Activated naive CD4-positive, alpha-beta T cell treated with anti-CD3 and anti-CD28 coated beads, Interleukin-2, amount 50 U/mL, for 72 hours (primary cell): ENCODE data around the gene CD300LF. TPM values are rescaled to one million over a fixed set of nuclear protein-coding genes. Genes with fewer than 3 reads are reported as not detected.

Experiments used
- ATAC-seq, 2 donors: fragments of 150-1000 bp; cut with Tn5 transposase; 2 replicates each; pipeline ENCODE4 v1.10.0; 2021; ENCODE audit warnings: mild to moderate bottlenecking in 2 of 2, moderate library complexity in 2 of 2
- DNase-seq, 2 donors: peaks; one replicate each; pipeline ENCODE4 v3.0.0; 2021 to 2022; ENCODE audit warnings: low spot score in 2 of 2
- H3K27ac Mint-ChIP-seq, 2 donors: one replicate each; pipeline ENCODE4 v1.8.0; 2022; ENCODE audit warnings: mild to moderate bottlenecking in 2 of 2, mixed read lengths in 2 of 2
- H3K36me3 Mint-ChIP-seq, 2 donors: one replicate each; pipeline ENCODE4 v1.8.0; 2022; ENCODE audit warnings: mixed read lengths in 2 of 2
- H3K9me3 Mint-ChIP-seq, 2 donors: one replicate each; pipeline ENCODE4 v1.8.0; 2022; ENCODE audit warnings: mixed read lengths in 2 of 2
- total RNA-seq, 2 donors: library from RNA; stranded (reverse); gene quantifications; one replicate each; pipeline ENCODE4 v1.2.3, GENCODE V29; 2022

CD300LF gene
- not detected for total RNA-seq

- no peaks in the 10 kb centered on the region for H3K36me3 Mint-ChIP-seq
- H3K27ac Mint-ChIP-seq, result peak within 1 kb of the TSS in 1 of 2 donors; percentile 48
- no peak for ATAC-seq
- DNase-seq, result no peak
- no peaks in the 10 kb centered on the region for H3K9me3 Mint-ChIP-seq
Measured at GRCh38 chr17:74712756-74713155, at the start of gene CD300LF. Gene CD300LF (minus strand): TSS chr17:74712923. CDS start chr17:74712866, 57 bp downstream.

GRCh38 chr17:74761931-74762330 lies 49.2 kb upstream of the CD300LF start:
- ATAC-seq (no peak), DNase-seq (no peak)
- Mint-ChIP-seq H3K36me3 (no peaks in the 10 kb centered on the region), H3K9me3 (no peaks in the 10 kb centered on the region), H3K27ac (no peak overlapping the region)

- Mint-ChIP-seq H3K27ac (peak overlapping the region; percentile 60 to 69), H3K36me3 (no peaks in the 10 kb centered on the region), H3K9me3 (no peaks in the 10 kb centered on the region)
- ATAC-seq (no peak), DNase-seq (no peak)
Measured at GRCh38 chr17:74761419-74761818, 48.7 kb upstream of the CD300LF start.

GRCh38 chr17:74760404-74761105 lies 47.8 kb upstream of the CD300LF start:
- no peaks in the 10 kb centered on the region for H3K36me3 Mint-ChIP-seq
- ATAC-seq, result no peak
- no peak for DNase-seq
- peak overlapping the region; percentile 22 to 60 for H3K27ac Mint-ChIP-seq
- H3K9me3 Mint-ChIP-seq, result no peaks in the 10 kb centered on the region

GRCh38 chr17:74759941-74760340 lies 47.2 kb upstream of the CD300LF start:
- peak overlapping the region; percentile 85 to 91 for H3K27ac Mint-ChIP-seq
- H3K9me3 Mint-ChIP-seq, result no peaks in the 10 kb centered on the region
- no peaks in the 10 kb centered on the region for H3K36me3 Mint-ChIP-seq
- no peak for ATAC-seq
- no peak for DNase-seq

- ATAC-seq (peak; percentile 82 to 83), DNase-seq (peak in 1 of 2 donors; percentile 64)
- Mint-ChIP-seq H3K9me3 (no peaks in the 10 kb centered on the region), H3K36me3 (no peaks in the 10 kb centered on the region), H3K27ac (peak overlapping the region; percentile 85 to 91)
Measured at GRCh38 chr17:74759243-74759801, 46.6 kb upstream of the CD300LF start.

- H3K9me3 Mint-ChIP-seq, result no peaks in the 10 kb centered on the region
- no peak for DNase-seq
- no peaks in the 10 kb centered on the region for H3K36me3 Mint-ChIP-seq
Measured at GRCh38 chr17:74758848-74759168, 46.1 kb upstream of the CD300LF start.

GRCh38 chr17:74757931-74758847 lies 45.5 kb upstream of the CD300LF start:
- H3K27ac Mint-ChIP-seq, result peak overlapping the region; percentile 69 to 85

More at GRCh38 chr17:74758848-74759168, 46.1 kb upstream of the CD300LF start:
- peak overlapping the region; percentile 69 to 85 for H3K27ac Mint-ChIP-seq
- ATAC-seq, result peak; percentile 49 to 64

GRCh38 chr17:74757502-74757901 lies 44.8 kb upstream of the CD300LF start:
- peak overlapping the region; percentile 19 to 85 for H3K27ac Mint-ChIP-seq
- ATAC-seq, result no peak
- peaks cover 7% of the 10 kb centered on the region in 2 donors for H3K36me3 Mint-ChIP-seq
- H3K9me3 Mint-ChIP-seq, result no peaks in the 10 kb centered on the region
- DNase-seq, result no peak

More at GRCh38 chr17:74757931-74758847, 45.5 kb upstream of the CD300LF start:
- no peak for DNase-seq
- ATAC-seq, result no peak
- H3K9me3 Mint-ChIP-seq, result no peaks in the 10 kb centered on the region
- H3K36me3 Mint-ChIP-seq, result peaks cover under 1% of the 10 kb centered on the region in 2 donors

GRCh38 chr17:74756891-74757290 lies 44.2 kb upstream of the CD300LF start:
- H3K36me3 Mint-ChIP-seq, result peaks cover 9 to 10% of the 10 kb centered on the region in 2 donors
- DNase-seq, result no peak
- H3K9me3 Mint-ChIP-seq, result no peaks in the 10 kb centered on the region
- peak overlapping the region; percentile 65 to 85 for H3K27ac Mint-ChIP-seq
- no peak for ATAC-seq

- peak overlapping the region in 1 of 2 donors; percentile 14 for H3K27ac Mint-ChIP-seq
- DNase-seq (no peak), ATAC-seq (no peak)
- no peaks in the 10 kb centered on the region for H3K9me3 Mint-ChIP-seq
- peaks cover 17 to 19% of the 10 kb centered on the region in 2 donors for H3K36me3 Mint-ChIP-seq
Measured at GRCh38 chr17:74755533-74755932, 42.8 kb upstream of the CD300LF start.

GRCh38 chr17:74754832-74755231 lies 42.1 kb upstream of the CD300LF start:
- no peak for DNase-seq
- no peaks in the 10 kb centered on the region for H3K9me3 Mint-ChIP-seq
- peaks cover 23 to 26% of the 10 kb centered on the region in 2 donors for H3K36me3 Mint-ChIP-seq
- no peak for ATAC-seq
- H3K27ac Mint-ChIP-seq, result no peak overlapping the region

- Mint-ChIP-seq H3K27ac (peak overlapping the region; percentile 83 to 89), H3K9me3 (no peaks in the 10 kb centered on the region), H3K36me3 (peaks cover 29 to 32% of the 10 kb centered on the region in 2 donors)
- DNase-seq (no peak), ATAC-seq (no peak)
Measured at GRCh38 chr17:74752822-74753401, 40.2 kb upstream of the CD300LF start.

GRCh38 chr17:74752415-74752814 lies 39.7 kb upstream of the CD300LF start:
- Mint-ChIP-seq H3K36me3 (peaks cover 29 to 32% of the 10 kb centered on the region in 2 donors), H3K27ac (peak overlapping the region; percentile 83 to 89), H3K9me3 (no peaks in the 10 kb centered on the region)
- no peak for DNase-seq
- ATAC-seq, result no peak

GRCh38 chr17:74750327-74751069 lies 37.8 kb upstream of the CD300LF start:
- peak overlapping the region; percentile 83 to 99 for H3K27ac Mint-ChIP-seq
- ATAC-seq (no peak), DNase-seq (no peak)
- no peaks in the 10 kb centered on the region for H3K9me3 Mint-ChIP-seq
- peaks cover 29 to 32% of the 10 kb centered on the region in 2 donors for H3K36me3 Mint-ChIP-seq

GRCh38 chr17:74750039-74750326 lies 37.3 kb upstream of the CD300LF start:
- DNase-seq, result no peak
- ATAC-seq, result no peak
- Mint-ChIP-seq H3K27ac (peak overlapping the region; percentile 83 to 99), H3K36me3 (peaks cover 29 to 32% of the 10 kb centered on the region in 2 donors), H3K9me3 (no peaks in the 10 kb centered on the region)
